Type B pancreatic cell (in vitro differentiated cells): ENCODE measurements around the gene TSTD2. TPM values are rescaled to one million over a fixed set of nuclear protein-coding genes. Genes with fewer than 3 reads are reported as not detected.

Experiments used
- DNase-seq: peaks from one replicate; pipeline ENCODE4 v3.0.0; 2021; ENCODE audit warnings: mixed read lengths; ENCODE audit not compliant: unreplicated experiment; ENCODE audit errors: extremely low spot score
- H3K27ac Mint-ChIP-seq: 2 replicates; pipeline ENCODE4 v1.8.0; 2021; ENCODE audit warnings: mild to moderate bottlenecking, mixed read lengths
- H3K27me3 Mint-ChIP-seq: 2 replicates; pipeline ENCODE4 v1.8.0; 2021; ENCODE audit warnings: mixed read lengths
- H3K36me3 Mint-ChIP-seq: 2 replicates; pipeline ENCODE4 v1.8.0; 2021; ENCODE audit warnings: mixed read lengths
- H3K4me1 Mint-ChIP-seq: one replicate; pipeline ENCODE4 v1.8.0; 2021; ENCODE audit warnings: mixed read lengths; ENCODE audit not compliant: unreplicated experiment
- H3K4me3 Mint-ChIP-seq: 2 replicates; pipeline ENCODE4 v1.8.0; 2021; ENCODE audit warnings: mild to moderate bottlenecking, mixed read lengths
- H3K9me3 Mint-ChIP-seq: 2 replicates; pipeline ENCODE4 v1.8.0; 2021; ENCODE audit warnings: mixed read lengths
- total RNA-seq: library from RNA; stranded (reverse); gene quantifications from 2 replicates; pipeline ENCODE4 v1.2.1, GENCODE V29; 2021; ENCODE audit warnings: low replicate concordance
- TF ChIP-seq, protein P1 (sequence below): fragments of 200-600 bp; sonication (generic); conservative IDR thresholded peaks from 2 replicates; pipeline ENCODE4 v1.5.0; 2021; ENCODE audit warnings: antibody characterized with exemption, mild to moderate bottlenecking

The TSTD2 gene
- total RNA-seq, 1 donor from 2014 or later = 24.9 TPM

DNA sequence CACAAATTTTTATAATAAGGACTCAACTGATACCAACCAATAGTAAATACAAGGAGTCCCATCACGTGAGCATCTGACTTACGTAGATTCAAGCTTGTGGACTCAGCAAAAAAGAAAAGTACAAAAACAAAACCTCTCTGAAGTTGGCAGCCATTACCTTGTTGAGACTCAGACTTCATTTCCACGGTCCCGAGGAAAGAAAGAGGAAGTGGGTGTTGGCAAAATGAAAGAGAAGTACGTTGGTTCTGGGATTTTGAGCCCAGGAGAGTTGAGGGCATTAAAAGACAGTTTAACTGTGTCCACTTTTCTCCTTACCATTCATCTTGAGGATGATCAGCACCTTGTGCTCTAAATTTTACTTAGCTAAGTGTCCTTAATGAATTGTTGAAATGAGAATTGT is 27.2 kb upstream of the TSTD2 start:
- no peak overlapping the region for H3K4me3 Mint-ChIP-seq
- DNase-seq = no peak
- no peaks in the 10 kb centered on the region for H3K27me3 Mint-ChIP-seq
- H3K36me3 Mint-ChIP-seq = peaks cover 61% of the 10 kb centered on the region
- TF ChIP-seq, protein P1, sequence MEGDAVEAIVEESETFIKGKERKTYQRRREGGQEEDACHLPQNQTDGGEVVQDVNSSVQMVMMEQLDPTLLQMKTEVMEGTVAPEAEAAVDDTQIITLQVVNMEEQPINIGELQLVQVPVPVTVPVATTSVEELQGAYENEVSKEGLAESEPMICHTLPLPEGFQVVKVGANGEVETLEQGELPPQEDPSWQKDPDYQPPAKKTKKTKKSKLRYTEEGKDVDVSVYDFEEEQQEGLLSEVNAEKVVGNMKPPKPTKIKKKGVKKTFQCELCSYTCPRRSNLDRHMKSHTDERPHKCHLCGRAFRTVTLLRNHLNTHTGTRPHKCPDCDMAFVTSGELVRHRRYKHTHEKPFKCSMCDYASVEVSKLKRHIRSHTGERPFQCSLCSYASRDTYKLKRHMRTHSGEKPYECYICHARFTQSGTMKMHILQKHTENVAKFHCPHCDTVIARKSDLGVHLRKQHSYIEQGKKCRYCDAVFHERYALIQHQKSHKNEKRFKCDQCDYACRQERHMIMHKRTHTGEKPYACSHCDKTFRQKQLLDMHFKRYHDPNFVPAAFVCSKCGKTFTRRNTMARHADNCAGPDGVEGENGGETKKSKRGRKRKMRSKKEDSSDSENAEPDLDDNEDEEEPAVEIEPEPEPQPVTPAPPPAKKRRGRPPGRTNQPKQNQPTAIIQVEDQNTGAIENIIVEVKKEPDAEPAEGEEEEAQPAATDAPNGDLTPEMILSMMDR = no peak
- H3K4me1 Mint-ChIP-seq = no peaks in the 10 kb centered on the region
- H3K9me3 Mint-ChIP-seq = no peaks in the 10 kb centered on the region
- H3K27ac Mint-ChIP-seq = no peak overlapping the region

GRCh38 chr9:97659771-97660170 is 26.6 kb upstream of the TSTD2 start:
- TF ChIP-seq, protein P1 = no peak
- H3K9me3 Mint-ChIP-seq = no peaks in the 10 kb centered on the region
- H3K4me3 Mint-ChIP-seq = no peak overlapping the region
- peak overlapping the region; percentile 11 for H3K27ac Mint-ChIP-seq
- no peak for DNase-seq
- H3K4me1 Mint-ChIP-seq = no peaks in the 10 kb centered on the region
- H3K36me3 Mint-ChIP-seq = peaks cover 60% of the 10 kb centered on the region
- no peaks in the 10 kb centered on the region for H3K27me3 Mint-ChIP-seq

GRCh38 chr9:97658707-97659106 is 25.5 kb upstream of the TSTD2 start:
- TF ChIP-seq, protein P1 = no peak
- Mint-ChIP-seq H3K9me3 (no peaks in the 10 kb centered on the region), H3K4me1 (no peaks in the 10 kb centered on the region), H3K27ac (no peak overlapping the region), H3K36me3 (peaks cover 59% of the 10 kb centered on the region), H3K4me3 (no peak overlapping the region), H3K27me3 (no peaks in the 10 kb centered on the region)
- no peak for DNase-seq

- Mint-ChIP-seq H3K4me3 (no peak overlapping the region), H3K9me3 (no peaks in the 10 kb centered on the region), H3K4me1 (no peaks in the 10 kb centered on the region), H3K27me3 (no peaks in the 10 kb centered on the region), H3K36me3 (peaks cover 30% of the 10 kb centered on the region), H3K27ac (no peak overlapping the region)
- no peak for DNase-seq
- TF ChIP-seq, protein P1 = no peak
Observed at GRCh38 chr9:97651646-97652045, 18.5 kb upstream of the TSTD2 start.

DNA sequence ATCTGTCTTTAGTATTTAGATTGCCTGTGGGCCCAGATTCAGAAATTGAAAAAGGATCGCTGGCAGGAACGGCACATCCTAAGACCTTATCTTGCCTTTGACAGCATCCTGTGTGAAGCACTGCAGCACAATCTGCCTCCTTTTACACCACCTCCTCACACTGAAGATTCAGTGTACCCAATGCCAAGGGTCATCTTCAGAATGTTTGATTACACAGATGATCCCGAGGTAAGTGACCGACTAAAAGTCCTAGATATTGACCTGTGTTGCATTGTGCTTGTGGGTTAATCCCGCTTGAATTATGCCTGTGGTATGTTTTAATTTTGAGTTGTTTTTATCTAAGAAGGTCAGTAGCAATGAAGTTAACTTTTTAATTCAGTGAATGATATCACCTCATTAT is 14.8 kb upstream of the TSTD2 start:
- TF ChIP-seq, protein P1 = no peak
- H3K36me3 Mint-ChIP-seq = peaks cover 19% of the 10 kb centered on the region
- H3K9me3 Mint-ChIP-seq = no peaks in the 10 kb centered on the region
- DNase-seq = no peak
- no peak overlapping the region for H3K27ac Mint-ChIP-seq
- no peaks in the 10 kb centered on the region for H3K27me3 Mint-ChIP-seq
- no peaks in the 10 kb centered on the region for H3K4me1 Mint-ChIP-seq
- H3K4me3 Mint-ChIP-seq = no peak overlapping the region

DNA sequence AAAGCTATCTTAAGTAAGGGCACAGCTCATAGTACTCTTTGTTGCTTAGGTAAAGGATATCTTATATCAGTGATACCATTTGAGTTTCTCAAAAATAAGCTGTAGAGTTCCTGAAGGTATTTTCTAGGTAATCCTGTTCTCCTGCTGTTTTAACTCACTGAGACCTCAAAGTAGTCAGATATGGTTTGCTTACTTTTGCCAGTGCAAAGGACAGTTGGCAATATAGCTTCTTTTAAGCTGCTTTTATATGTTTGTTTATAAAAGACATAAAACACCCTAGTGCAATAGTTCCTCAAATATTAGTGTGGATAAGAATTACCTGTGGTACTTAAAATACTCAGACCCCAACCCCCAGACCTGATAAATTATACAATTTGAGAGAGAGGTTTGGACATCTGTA is 12.6 kb upstream of the TSTD2 start:
- TF ChIP-seq, protein P1 = no peak
- Mint-ChIP-seq H3K9me3 (no peaks in the 10 kb centered on the region), H3K4me1 (no peaks in the 10 kb centered on the region), H3K27ac (no peak overlapping the region), H3K27me3 (no peaks in the 10 kb centered on the region), H3K4me3 (no peak overlapping the region), H3K36me3 (peaks cover 15% of the 10 kb centered on the region)
- DNase-seq = no peak
